DND-41 (cell line): ENCODE results near the gene ABCG1.

Source experiments
- ATAC-seq: fragments of 200-7000 bp; cut with Tn5 transposase; 3 replicates; pipeline ENCODE4 v1.9.1; 2021; ENCODE audit warnings: low read depth; ENCODE audit not compliant: insufficient read depth
- DNase-seq: peaks from one replicate; pipeline ENCODE4 v3.0.0-alpha.2; 2020
- H2AFZ ChIP-seq: 2 replicates; pipeline ENCODE4 v1.6.0; 2012; ENCODE audit warnings: low read depth, low read length
- H3K27ac ChIP-seq: 2 replicates; pipeline ENCODE4 v1.5.1; 2012; ENCODE audit warnings: low read length, inconsistent platforms
- H3K27me3 ChIP-seq: fragments of 200-600 bp; sonication (generic); 2 replicates; pipeline ENCODE4 v1.6.0; 2012; ENCODE audit warnings: low read length, mild to moderate bottlenecking, inconsistent platforms; ENCODE audit not compliant: insufficient read depth, poor library complexity
- H3K36me3 ChIP-seq: 2 replicates; pipeline ENCODE4 v1.5.1; 2012; ENCODE audit warnings: low read length, inconsistent platforms; ENCODE audit not compliant: insufficient read depth
- H3K4me1 ChIP-seq: 2 replicates; pipeline ENCODE4 v1.5.1; 2012; ENCODE audit warnings: mild to moderate bottlenecking, low read length; ENCODE audit not compliant: insufficient read depth
- H3K4me2 ChIP-seq: 2 replicates; pipeline ENCODE4 v1.6.0; 2012; ENCODE audit warnings: mild to moderate bottlenecking, moderate library complexity, low read length, inconsistent platforms; ENCODE audit not compliant: insufficient read depth
- H3K4me3 ChIP-seq, 2 experiments: fragments of 200-600 bp in 1 of 2; shearing (Covaris generic) in 1 of 2; 2 replicates each; pipeline ENCODE4 v1.5.1; 2012 to 2016; ENCODE audit warnings: inconsistent platforms in 2 of 2, low read length in 2 of 2, mild to moderate bottlenecking in 2 of 2, low read depth in 1 of 2, moderate library complexity in 1 of 2
- H3K79me2 ChIP-seq: 2 replicates; pipeline ENCODE4 v1.6.0; 2012; ENCODE audit warnings: low read length, inconsistent platforms; ENCODE audit not compliant: insufficient read depth
- H3K9ac ChIP-seq: 2 replicates; pipeline ENCODE4 v1.6.0; 2012; ENCODE audit warnings: low read depth, mild to moderate bottlenecking, inconsistent platforms, low read length, moderate library complexity
- H3K9me3 ChIP-seq: 2 replicates; pipeline ENCODE4 v1.5.1; 2012; ENCODE audit warnings: low read length, moderate library complexity, mild to moderate bottlenecking, inconsistent platforms; ENCODE audit not compliant: insufficient read depth, severe bottlenecking
- H4K20me1 ChIP-seq: 2 replicates; pipeline ENCODE4 v1.6.0; 2012; ENCODE audit warnings: low read length; ENCODE audit not compliant: insufficient read depth
- EZH2 ChIP-seq: IDR thresholded peaks from 3 replicates; pipeline ENCODE4 v1.6.1; 2012; ENCODE audit warnings: borderline replicate concordance, low read depth, mild to moderate bottlenecking, moderate library complexity, low read length, inconsistent platforms; ENCODE audit not compliant: severe bottlenecking
- TF ChIP-seq, protein P1 (sequence below): IDR thresholded peaks from 2 replicates; pipeline ENCODE4 v1.5.1; 2012; ENCODE audit warnings: borderline replicate concordance, low read length, moderate library complexity, mild to moderate bottlenecking; ENCODE audit not compliant: poor library complexity, severe bottlenecking; ENCODE audit errors: extremely low read depth

Gene ABCG1

DNA sequence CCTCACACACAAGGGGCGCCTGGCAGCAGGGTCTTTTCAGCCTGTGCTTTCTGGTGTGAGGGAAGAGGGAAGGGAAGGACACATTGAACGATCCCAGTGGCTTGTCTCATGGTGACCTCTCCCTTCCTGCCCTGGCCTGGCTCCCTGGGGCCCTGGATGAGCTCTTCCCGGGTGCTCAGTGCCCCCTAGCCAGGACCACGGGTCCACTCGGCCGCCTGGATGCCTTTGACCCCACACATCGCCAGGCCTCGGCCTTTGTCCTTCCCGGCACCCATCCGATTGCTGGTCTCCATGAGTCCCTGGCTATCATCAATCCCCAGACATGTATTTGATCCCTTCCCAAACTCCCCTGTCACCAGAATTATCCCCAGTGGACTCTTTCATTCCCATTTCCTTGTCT, 102.3 kb downstream of the ABCG1 start:
- no peak for DNase-seq
- TF ChIP-seq EZH2: no peak
- TF ChIP-seq, protein P1, sequence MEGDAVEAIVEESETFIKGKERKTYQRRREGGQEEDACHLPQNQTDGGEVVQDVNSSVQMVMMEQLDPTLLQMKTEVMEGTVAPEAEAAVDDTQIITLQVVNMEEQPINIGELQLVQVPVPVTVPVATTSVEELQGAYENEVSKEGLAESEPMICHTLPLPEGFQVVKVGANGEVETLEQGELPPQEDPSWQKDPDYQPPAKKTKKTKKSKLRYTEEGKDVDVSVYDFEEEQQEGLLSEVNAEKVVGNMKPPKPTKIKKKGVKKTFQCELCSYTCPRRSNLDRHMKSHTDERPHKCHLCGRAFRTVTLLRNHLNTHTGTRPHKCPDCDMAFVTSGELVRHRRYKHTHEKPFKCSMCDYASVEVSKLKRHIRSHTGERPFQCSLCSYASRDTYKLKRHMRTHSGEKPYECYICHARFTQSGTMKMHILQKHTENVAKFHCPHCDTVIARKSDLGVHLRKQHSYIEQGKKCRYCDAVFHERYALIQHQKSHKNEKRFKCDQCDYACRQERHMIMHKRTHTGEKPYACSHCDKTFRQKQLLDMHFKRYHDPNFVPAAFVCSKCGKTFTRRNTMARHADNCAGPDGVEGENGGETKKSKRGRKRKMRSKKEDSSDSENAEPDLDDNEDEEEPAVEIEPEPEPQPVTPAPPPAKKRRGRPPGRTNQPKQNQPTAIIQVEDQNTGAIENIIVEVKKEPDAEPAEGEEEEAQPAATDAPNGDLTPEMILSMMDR: no peak
- no peaks in the 10 kb centered on the region for H3K79me2 ChIP-seq

DNA sequence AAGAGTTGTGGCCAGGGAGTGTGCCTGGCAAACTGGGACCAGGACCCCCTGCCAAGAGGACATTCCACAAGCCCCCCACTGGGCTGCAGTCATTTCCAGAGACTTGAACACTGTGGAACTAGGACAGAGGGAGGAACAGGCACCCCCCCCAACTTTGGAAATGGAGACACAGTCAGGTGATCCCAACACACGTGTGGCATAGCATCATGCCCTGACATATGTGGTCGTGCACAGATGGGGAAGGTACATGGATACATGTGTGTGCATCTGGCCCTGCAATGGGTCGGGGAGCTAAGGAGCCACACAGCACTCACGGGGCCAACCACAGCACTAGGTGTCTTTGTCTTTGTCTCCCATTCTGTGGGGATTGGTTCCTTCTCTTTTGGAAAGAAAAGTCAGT, 102.9 kb downstream of the ABCG1 start:
- no peak for TF ChIP-seq EZH2
- TF ChIP-seq, protein P1: no peak
- no peaks in the 10 kb centered on the region for H3K79me2 ChIP-seq
- no peak overlapping the region for H2AFZ ChIP-seq
- ATAC-seq (no peak), DNase-seq (no peak)
- H3K4me3 ChIP-seq: no peak overlapping the region
- no peak overlapping the region for H3K9ac ChIP-seq
- H3K4me2 ChIP-seq: no peak overlapping the region
- H3K4me1 ChIP-seq: no peaks in the 10 kb centered on the region
- no peaks in the 10 kb centered on the region for H3K27me3 ChIP-seq
- H3K9me3 ChIP-seq: no peaks in the 10 kb centered on the region
- no peaks in the 10 kb centered on the region for H4K20me1 ChIP-seq
- H3K36me3 ChIP-seq: no peaks in the 10 kb centered on the region
- no peak overlapping the region for H3K27ac ChIP-seq

More for the DNA sequence above, 102.3 kb downstream of the ABCG1 start:
- ATAC-seq: no peak
- H2AFZ ChIP-seq: no peak overlapping the region
- H4K20me1 ChIP-seq: no peaks in the 10 kb centered on the region
- H3K4me3 ChIP-seq: no peak overlapping the region
- no peaks in the 10 kb centered on the region for H3K36me3 ChIP-seq
- H3K4me1 ChIP-seq: no peaks in the 10 kb centered on the region
- H3K27ac ChIP-seq: no peak overlapping the region
- no peak overlapping the region for H3K4me2 ChIP-seq
- H3K27me3 ChIP-seq: no peaks in the 10 kb centered on the region
- no peak overlapping the region for H3K9ac ChIP-seq
- no peaks in the 10 kb centered on the region for H3K9me3 ChIP-seq

DNA sequence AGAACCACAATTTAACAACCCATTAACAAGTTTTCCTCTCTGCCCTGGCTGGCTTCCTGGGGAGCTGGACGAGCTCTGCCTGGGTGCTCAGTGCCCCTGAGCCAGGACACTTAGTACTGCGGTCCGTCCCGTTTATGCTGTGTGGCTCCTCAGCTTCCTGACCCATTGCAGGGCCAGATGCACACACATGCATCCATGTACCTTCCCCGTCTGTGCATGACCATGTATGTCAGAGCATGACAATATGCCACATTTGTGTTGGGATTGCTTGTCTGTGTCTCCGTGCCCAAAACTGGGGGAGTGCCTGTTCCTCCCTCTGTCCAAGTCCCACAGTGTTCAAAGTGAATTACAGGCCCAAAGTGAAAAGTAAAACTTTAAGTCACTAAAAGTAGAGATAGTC, 106.0 kb downstream of the ABCG1 start:
- no peak for TF ChIP-seq EZH2
- TF ChIP-seq, protein P1: no peak
- H3K4me3 ChIP-seq: no peak overlapping the region
- H2AFZ ChIP-seq: no peak overlapping the region
- no peak for ATAC-seq
- no peak overlapping the region for H3K4me2 ChIP-seq
- no peak for DNase-seq
- no peaks in the 10 kb centered on the region for H4K20me1 ChIP-seq
- H3K36me3 ChIP-seq: no peaks in the 10 kb centered on the region
- no peak overlapping the region for H3K9ac ChIP-seq
- no peaks in the 10 kb centered on the region for H3K79me2 ChIP-seq
- H3K27me3 ChIP-seq: no peaks in the 10 kb centered on the region
- no peak overlapping the region for H3K27ac ChIP-seq
- H3K9me3 ChIP-seq: no peaks in the 10 kb centered on the region
- H3K4me1 ChIP-seq: no peaks in the 10 kb centered on the region
